Spleen (tissue), 11 donors: ENCODE data around the gene PTGIR. TPM values are rescaled to one million over a fixed set of nuclear protein-coding genes. Genes with fewer than 3 reads are reported as not detected.

Source experiments
- DNase-seq: peaks from one replicate; pipeline ENCODE4 v3.0.0-alpha.2; 2020
- H3K27ac ChIP-seq, 8 donors: fragments of 200-600 bp; sonication (generic) in 7 of 8; 1 replicate in 4 of 8; 2 replicates in 4 of 8; pipeline versions ENCODE4 v1.5.0 to v1.8.0; 2016 to 2021; ENCODE audit warnings: inconsistent platforms in 4 of 8, mild to moderate bottlenecking in 4 of 8, moderate library complexity in 1 of 8
- H3K27me3 ChIP-seq, 7 donors: fragments of 200-600 bp; sonication (generic) in 6 of 7; replicated peaks in 1 of 7; 1 replicate in 4 of 7; 2 replicates in 3 of 7; pipeline versions ENCODE4 v1.5.0 to v1.8.0; 2016 to 2021; ENCODE audit warnings: inconsistent platforms in 3 of 7, mild to moderate bottlenecking in 1 of 7
- H3K36me3 ChIP-seq, 6 donors: fragments of 200-600 bp; sonication (generic) in 5 of 6; 1 replicate in 4 of 6; 2 replicates in 2 of 6; pipeline versions ENCODE4 v1.5.0 to v1.8.0; 2016 to 2021; ENCODE audit warnings: inconsistent platforms in 2 of 6
- H3K4me1 ChIP-seq, 6 donors: fragments of 200-600 bp; sonication (generic) in 5 of 6; 1 replicate in 3 of 6; 2 replicates in 3 of 6; pipeline versions ENCODE4 v1.5.0 to v1.8.0; 2016 to 2021; ENCODE audit warnings: inconsistent platforms in 3 of 6
- H3K4me3 ChIP-seq, 8 donors: fragments of 200-600 bp; sonication (generic) in 7 of 8; 1 replicate in 4 of 8; 2 replicates in 4 of 8; pipeline versions ENCODE4 v1.5.0 to v1.8.0; 2016 to 2021; ENCODE audit warnings: inconsistent platforms in 4 of 8, mild to moderate bottlenecking in 4 of 8, moderate library complexity in 2 of 8
- H3K9me3 ChIP-seq, 8 donors: fragments of 200-600 bp; sonication (generic) in 7 of 8; 1 replicate in 4 of 8; 2 replicates in 4 of 8; pipeline versions ENCODE4 v1.5.0 to v1.8.0; 2016 to 2021; ENCODE audit warnings: inconsistent platforms in 4 of 8
- CTCF ChIP-seq, 11 experiments: fragments of 200-600 bp in 7 of 11; fragments of 450-650 bp in 4 of 11; sonication (generic) in 4 of 11; IDR thresholded peaks in 8 of 11; conservative IDR thresholded peaks in 3 of 11; 1 replicate in 7 of 11; 2 replicates in 4 of 11; pipeline versions ENCODE4 v1.4.0 to v1.8.0; 2016 to 2021; ENCODE audit warnings: antibody characterized with exemption in 11 of 11, inconsistent platforms in 4 of 11, mild to moderate bottlenecking in 1 of 11
- POLR2A ChIP-seq, 3 donors: fragments of 450-650 bp; IDR thresholded peaks; one replicate each; pipeline ENCODE4 v1.5.1; 2017; ENCODE audit warnings: antibody characterized with exemption in 3 of 3, mild to moderate bottlenecking in 1 of 3
- POLR2AphosphoS5 ChIP-seq, 3 donors: sonication (generic); formaldehyde crosslinking; IDR thresholded peaks; one replicate each; pipeline ENCODE4 v1.5.1; 2017; ENCODE audit warnings: antibody characterized with exemption in 3 of 3
- WGBS, 5 donors: extraction: QIAGEN DNeasy Blood & Tissue Kit in 3 of 5; methylation state at CpG; one replicate each; pipeline versions ENCODE4 v1.1.5 to v1.1.7; 2013 to 2018; 5-methylcytosine and 5-hydroxymethylcytosine counted together
- intact Hi-C: fragments of 100-400 bp; cut with DNase I; formaldehyde crosslinking; loops from one replicate; pipeline ENCODE4 v1.15.0; 2023; ENCODE audit warnings: low total_unique reads
- polyA plus RNA-seq, 3 donors: library from polyadenylated mRNA; stranded (reverse); fragments of 200-250 nt; gene quantifications; one replicate each; pipeline ENCODE4 v1.2.1, GENCODE V29; 2013
- total RNA-seq, 7 donors: library from RNA; depleted of rRNA in 3 of 7; stranded (reverse); fragments of >200 nt in 3 of 7; fragmentation: NEBNext Ultra II Directional in 4 of 7; extraction: Animal tissue kit (Norgen Biotek cat#: 25700) in 4 of 7; gene quantifications; one replicate each; pipeline versions ENCODE4 v1.1.0 to v1.2.1, GENCODE V29; 2016 to 2021
- donor health status: healthy with polysubstance abuse.
- donor health status: DM: no; HTN: no; CAD: no; lungs with moderate emphysema.
- donor health status: DM: no; HTN: no; CAD: no.
- donor health status: Bipolar disorder and iron deficiency.
- donor health status: healthy.
- donor health status: DM: no; HTN: no; CAD: no.
- donor health status: DM: yes; HTN: yes; CAD: no.

The PTGIR gene
- total and polyA plus RNA-seq, 10 donors, result 5.4 to 18.6 (median 7.9) TPM

- 0 to 1% (median 0%) methylated on average over 28 to 40 of the region's 40 CpGs for WGBS, 5 donors
- TF ChIP-seq POLR2A (IDR thresholded peaks at IDR 0.05) (no peak), CTCF (IDR thresholded peaks at IDR 0.05 in 8 of 11, conservative IDR thresholded peaks at IDR 0.05 in 3 of 11) (no peak), POLR2AphosphoS5 (IDR thresholded peaks at IDR 0.05) (no peak)
- Histone ChIP-seq H3K9me3 (no peaks in the 10 kb centered on the region), H3K4me1 (peaks cover 20 to 46% (median 34%) of the 10 kb centered on the region in 6 donors), H3K27ac (peak overlapping the region in 7 of 8 donors; percentile 70 to 83 (median 74)), H3K27me3 (peaks cover 4 to 50% (median 27%) of the 10 kb centered on the region in 7 donors), H3K4me3 (peak overlapping the region; percentile 51 to 76 (median 56)), H3K36me3 (no peaks in the 10 kb centered on the region)
- no peak for DNase-seq
- intact Hi-C loops, result loop anchor here (5.0 to 10.0 kb wide), 2 partner anchors 48 to 126 kb away; no protein-coding TSS in a partner anchor
These were observed 35.7 kb upstream of the PTGIR start for GRCh38 chr19:46660551-46661019.

GRCh38 chr19:46660008-46660517 lies 35.2 kb upstream of the PTGIR start:
- Histone ChIP-seq H3K27ac (peak overlapping the region in 7 of 8 donors; percentile 70 to 83 (median 74)), H3K4me1 (peaks cover 20 to 50% (median 34%) of the 10 kb centered on the region in 6 donors), H3K27me3 (peaks cover 4 to 55% (median 27%) of the 10 kb centered on the region in 7 donors), H3K9me3 (no peaks in the 10 kb centered on the region), H3K4me3 (peak overlapping the region; percentile 51 to 76 (median 56)), H3K36me3 (no peaks in the 10 kb centered on the region)
- DNase-seq, result peak; percentile 79
- WGBS, 5 donors, result 4 to 7% (median 6%) methylated on average over 8 to 14 of the region's 14 CpGs
- intact Hi-C loops, result loop anchor here (5.0 to 10.0 kb wide), 2 partner anchors 48 to 125 kb away; no protein-coding TSS in a partner anchor
- TF ChIP-seq POLR2AphosphoS5 (IDR thresholded peaks at IDR 0.05), result no peak
- no peak for TF ChIP-seq POLR2A (IDR thresholded peaks at IDR 0.05)
- TF ChIP-seq CTCF (IDR thresholded peaks at IDR 0.05 in 8 of 11, conservative IDR thresholded peaks at IDR 0.05 in 3 of 11), result no peak

GRCh38 chr19:46659151-46660007 lies 34.5 kb upstream of the PTGIR start:
- WGBS, 5 donors, result 4 to 10% (median 7%) methylated on average over 26 to 28 of the region's 28 CpGs
- no peaks in the 10 kb centered on the region for H3K36me3 ChIP-seq
- peak; percentile 82 for DNase-seq
- H3K4me3 ChIP-seq, result peak overlapping the region; percentile 13 to 76 (median 56)
- no peaks in the 10 kb centered on the region for H3K9me3 ChIP-seq
- TF ChIP-seq POLR2AphosphoS5 (IDR thresholded peaks at IDR 0.05) (peak in 1 of 3 donors; percentile 13), CTCF (IDR thresholded peaks at IDR 0.05 in 8 of 11, conservative IDR thresholded peaks at IDR 0.05 in 3 of 11) (no peak), POLR2A (IDR thresholded peaks at IDR 0.05) (no peak)
- peak overlapping the region in 7 of 8 donors; percentile 43 to 83 (median 74) for H3K27ac ChIP-seq
- intact Hi-C loops, result loop anchor here (5.0 to 10.0 kb wide), 2 partner anchors 47 to 125 kb away; no protein-coding TSS in a partner anchor
- peaks cover 20 to 52% (median 35%) of the 10 kb centered on the region in 6 donors for H3K4me1 ChIP-seq
- peaks cover 4 to 62% (median 27%) of the 10 kb centered on the region in 7 donors for H3K27me3 ChIP-seq
